Liver (tissue), 9 donors: Measurements from ENCODE around the gene TRAF7. TPM values are rescaled to one million over a fixed set of nuclear protein-coding genes. Genes with fewer than 3 reads are reported as not detected.

Experiments used
- DNase-seq: peaks from one replicate; pipeline ENCODE4 v3.0.0-alpha.2; 2017; ENCODE audit warnings: low spot score
- H3K27ac ChIP-seq, 2 donors: one replicate each; pipeline ENCODE4 v1.7.0; 2013; ENCODE audit warnings: inconsistent platforms in 2 of 2, low read length in 2 of 2, control low read depth in 1 of 2, low read depth in 1 of 2, mild to moderate bottlenecking in 1 of 2
- H3K27me3 ChIP-seq, 4 donors: one replicate each; pipeline versions ENCODE4 v1.6.1 to v1.7.0; 2013; ENCODE audit warnings: low read length in 3 of 4, inconsistent platforms in 1 of 4, mild to moderate bottlenecking in 1 of 4, moderate library complexity in 1 of 4; ENCODE audit not compliant: control insufficient read depth in 4 of 4, insufficient read depth in 4 of 4
- H3K36me3 ChIP-seq, 4 donors: one replicate each; pipeline versions ENCODE4 v1.6.1 to v1.7.0; 2013; ENCODE audit warnings: low read length in 3 of 4, mild to moderate bottlenecking in 3 of 4, low read depth in 1 of 4, moderate library complexity in 1 of 4; ENCODE audit not compliant: control insufficient read depth in 4 of 4, insufficient read depth in 3 of 4
- H3K4me1 ChIP-seq, 4 donors: one replicate each; pipeline versions ENCODE4 v1.6.1 to v1.7.0; 2013; ENCODE audit warnings: low read length in 3 of 4, mild to moderate bottlenecking in 3 of 4, moderate library complexity in 1 of 4; ENCODE audit not compliant: control insufficient read depth in 4 of 4, insufficient read depth in 4 of 4
- H3K4me3 ChIP-seq, 3 donors: one replicate each; pipeline versions ENCODE4 v1.6.1 to v1.7.0; 2013; ENCODE audit warnings: low read length in 3 of 3, control low read depth in 1 of 3, low read depth in 1 of 3, mild to moderate bottlenecking in 1 of 3
- H3K9ac ChIP-seq, 2 donors: one replicate each; pipeline ENCODE4 v1.7.0; 2013; ENCODE audit warnings: low read length in 2 of 2, mild to moderate bottlenecking in 2 of 2, moderate library complexity in 2 of 2, control low read depth in 1 of 2, low read depth in 1 of 2
- H3K9me3 ChIP-seq, 4 donors: one replicate each; pipeline versions ENCODE4 v1.6.1 to v1.7.0; 2013; ENCODE audit warnings: low read length in 3 of 4; ENCODE audit not compliant: control insufficient read depth in 4 of 4
- CTCF ChIP-seq: fragments of 150-350 bp; IDR thresholded peaks from 2 replicates; pipeline ENCODE4 v1.5.1; 2017; ENCODE audit warnings: improper control_type of control experiment, low read depth, low read length; ENCODE audit not compliant: missing input control
- EGR1 ChIP-seq, 2 donors: IDR thresholded peaks; 2 replicates each; pipeline ENCODE4 v1.6.1; 2016 to 2018; ENCODE audit warnings: antibody characterized with exemption in 2 of 2, low read depth in 2 of 2
- FOXA1 ChIP-seq: IDR thresholded peaks from 2 replicates; pipeline ENCODE4 v1.6.1; 2016; ENCODE audit warnings: antibody characterized with exemption
- FOXA2 ChIP-seq: IDR thresholded peaks from 2 replicates; pipeline ENCODE4 v1.6.1; 2016; ENCODE audit warnings: antibody characterized with exemption
- GABPA ChIP-seq, 2 donors: IDR thresholded peaks in 1 of 2; conservative IDR thresholded peaks in 1 of 2; 2 replicates each; pipeline ENCODE4 v1.6.1; 2016; ENCODE audit warnings: antibody characterized with exemption in 2 of 2, mild to moderate bottlenecking in 1 of 2, moderate library complexity in 1 of 2
- HNF4G ChIP-seq: IDR thresholded peaks from 2 replicates; pipeline ENCODE4 v1.6.1; 2016; ENCODE audit warnings: antibody characterized with exemption
- JUND ChIP-seq, 2 donors: IDR thresholded peaks; 2 replicates each; pipeline ENCODE4 v1.6.1; 2016; ENCODE audit warnings: antibody characterized with exemption in 2 of 2
- MAX ChIP-seq: IDR thresholded peaks from 2 replicates; pipeline ENCODE4 v1.6.1; 2016; ENCODE audit warnings: antibody characterized with exemption
- NR2F2 ChIP-seq: IDR thresholded peaks from 2 replicates; pipeline ENCODE4 v1.6.1; 2016; ENCODE audit warnings: antibody characterized with exemption
- RAD21 ChIP-seq, 2 donors: IDR thresholded peaks; 2 replicates each; pipeline ENCODE4 v1.6.1; 2016; ENCODE audit warnings: antibody characterized with exemption in 2 of 2, mild to moderate bottlenecking in 2 of 2
- REST ChIP-seq: IDR thresholded peaks from 2 replicates; pipeline ENCODE4 v1.6.1; 2016; ENCODE audit warnings: antibody characterized with exemption, mild to moderate bottlenecking
- RXRA ChIP-seq, 2 donors: IDR thresholded peaks; 2 replicates each; pipeline ENCODE4 v1.6.1; 2017 to 2018; ENCODE audit warnings: antibody characterized with exemption in 2 of 2, mild to moderate bottlenecking in 1 of 2
- SP1 ChIP-seq: IDR thresholded peaks from 2 replicates; pipeline ENCODE4 v1.6.1; 2018; ENCODE audit warnings: antibody characterized with exemption, mild to moderate bottlenecking
- TAF1 ChIP-seq: conservative IDR thresholded peaks from 2 replicates; pipeline ENCODE4 v1.6.1; 2016; ENCODE audit warnings: antibody characterized with exemption, mild to moderate bottlenecking
- YY1 ChIP-seq: IDR thresholded peaks from 2 replicates; pipeline ENCODE4 v1.6.1; 2016; ENCODE audit warnings: antibody characterized with exemption, mild to moderate bottlenecking
- ZBTB33 ChIP-seq: IDR thresholded peaks from 2 replicates; pipeline ENCODE4 v1.6.1; 2016; ENCODE audit warnings: antibody characterized with exemption
- WGBS: extraction: QIAGEN DNeasy Blood & Tissue Kit; methylation state at CpG from one replicate; pipeline ENCODE4 v1.1.7; 2013; 5-methylcytosine and 5-hydroxymethylcytosine counted together
- polyA plus RNA-seq, 2 donors: library from polyadenylated mRNA; stranded (reverse) in 1 of 2; unstranded in 1 of 2; fragments of 200-250 nt in 1 of 2; fragments of >200 nt in 1 of 2; fragmentation: Nextera tagmentation in 1 of 2; extraction: Ambion mirVana in 1 of 2; gene quantifications; one replicate each; pipeline versions ENCODE4 v1.2.1 to v1.2.3, GENCODE V29; 2013 to 2015
- total RNA-seq, 2 donors: library from RNA; depleted of rRNA; stranded (reverse); fragments of >200 nt; gene quantifications; one replicate each; pipeline ENCODE4 v1.2.3, GENCODE V29; 2014
- donor health status: healthy.
- donor health status: healthy.
- donor health status: healthy.
- donor health status: healthy.
- donor health status: healthy.

Gene TRAF7
- total and polyA plus RNA-seq, 4 donors: 14.7 to 36.6 (median 34.0) TPM

GRCh38 chr16:2212362-2213324 lies 57.1 kb downstream of the TRAF7 start:
- WGBS: 78% methylated on average over 19 of the region's 19 CpGs
- no peak for DNase-seq
- Histone ChIP-seq H3K36me3 (peaks cover 0 to 17% (median 6%) of the 10 kb centered on the region in 4 donors), H3K4me3 (no peak overlapping the region), H3K9me3 (no peaks in the 10 kb centered on the region), H3K27ac (no peak overlapping the region), H3K27me3 (no peaks in the 10 kb centered on the region), H3K9ac (no peak overlapping the region), H3K4me1 (peaks cover 5 to 24% (median 19%) of the 10 kb centered on the region in 4 donors)
- TF ChIP-seq REST (no peak), HNF4G (no peak), SP1 (no peak), NR2F2 (no peak), RXRA (IDR thresholded peaks at IDR 0.05) (no peak), ZBTB33 (no peak), TAF1 (no peak), YY1 (no peak), CTCF (no peak), MAX (no peak), FOXA2 (no peak), JUND (IDR thresholded peaks at IDR 0.05) (no peak), RAD21 (IDR thresholded peaks at IDR 0.05) (no peak), EGR1 (IDR thresholded peaks at IDR 0.05; ENCODE audit: low read depth in 2 of 2) (no peak), GABPA (IDR thresholded peaks at IDR 0.05 in 1 of 2, conservative IDR thresholded peaks at IDR 0.05 in 1 of 2) (no peak), FOXA1 (no peak)
